Bronchial epithelial cell (primary cell): ENCODE measurements around the gene DALRD3. TPM values are rescaled to one million over a fixed set of nuclear protein-coding genes. Genes with fewer than 3 reads are reported as not detected.

Source experiments
- DNase-seq: peaks from one replicate; pipeline ENCODE4 v3.0.0-alpha.2; 2010; ENCODE audit warnings: low read depth
- FAIRE-seq: peaks from 2 replicates; lab custom pipeline; 2011; peaks lifted over from hg19 to GRCh38; lab: Jason Lieb, UNC
- H3K27me3 ChIP-seq: 2 replicates; pipeline ENCODE4 v1.5.1; 2011; ENCODE audit warnings: low read length; ENCODE audit not compliant: control insufficient read depth, insufficient read depth
- H3K36me3 ChIP-seq: 2 replicates; pipeline ENCODE4 v1.5.1; 2011; ENCODE audit warnings: low read length; ENCODE audit not compliant: control insufficient read depth, insufficient read depth
- H3K4me3 ChIP-seq: 2 replicates; pipeline ENCODE4 v1.5.1; 2011; ENCODE audit warnings: mild to moderate bottlenecking, low read depth, low read length, control low read depth
- total RNA-seq: library from RNA; depleted of rRNA; stranded (reverse); fragments of >200 nt; gene quantifications from 2 replicates; pipeline ENCODE4 v1.2.1, GENCODE V29; 2014
- TF ChIP-seq, protein P1 (sequence below): IDR thresholded peaks from 2 replicates; pipeline ENCODE4 v1.5.1; 2011; ENCODE audit warnings: mild to moderate bottlenecking, moderate library complexity, low read length, control low read depth, inconsistent platforms; ENCODE audit not compliant: insufficient read depth, severe bottlenecking

DALRD3 gene
- total RNA-seq, 1 donor from 2014 or later, result 44.0 TPM

DNA sequence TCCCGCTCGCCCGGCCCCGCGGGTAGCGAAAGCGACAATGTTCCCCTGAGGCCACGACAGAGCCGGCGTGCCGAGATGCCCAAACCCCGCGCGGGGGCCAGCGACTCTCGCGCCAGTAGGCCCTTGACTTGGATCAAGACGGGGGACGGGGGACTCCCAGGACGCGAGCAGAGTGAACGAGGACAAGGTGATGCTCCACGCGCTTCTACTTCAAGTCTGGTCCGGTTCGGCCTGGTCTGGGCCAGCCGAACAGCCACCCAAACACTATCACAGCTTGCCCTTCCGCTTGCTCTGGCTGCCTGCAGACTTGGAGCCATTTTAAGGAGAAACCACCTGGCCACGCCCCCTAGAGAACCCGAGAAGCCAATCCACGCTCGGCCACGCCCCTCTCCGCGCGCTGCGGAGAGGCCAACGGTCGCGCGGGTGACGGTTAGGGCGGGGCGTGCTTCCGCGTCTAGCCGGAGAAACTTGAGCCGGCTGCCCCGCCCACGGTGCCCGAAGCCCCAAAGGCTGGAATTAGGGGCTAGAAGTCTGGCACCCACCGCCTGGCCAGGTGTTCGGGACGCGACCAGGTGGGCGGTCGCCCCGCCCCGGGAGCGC, 2.9 kb upstream of the DALRD3 start:
- no peak for FAIRE-seq

DNA sequence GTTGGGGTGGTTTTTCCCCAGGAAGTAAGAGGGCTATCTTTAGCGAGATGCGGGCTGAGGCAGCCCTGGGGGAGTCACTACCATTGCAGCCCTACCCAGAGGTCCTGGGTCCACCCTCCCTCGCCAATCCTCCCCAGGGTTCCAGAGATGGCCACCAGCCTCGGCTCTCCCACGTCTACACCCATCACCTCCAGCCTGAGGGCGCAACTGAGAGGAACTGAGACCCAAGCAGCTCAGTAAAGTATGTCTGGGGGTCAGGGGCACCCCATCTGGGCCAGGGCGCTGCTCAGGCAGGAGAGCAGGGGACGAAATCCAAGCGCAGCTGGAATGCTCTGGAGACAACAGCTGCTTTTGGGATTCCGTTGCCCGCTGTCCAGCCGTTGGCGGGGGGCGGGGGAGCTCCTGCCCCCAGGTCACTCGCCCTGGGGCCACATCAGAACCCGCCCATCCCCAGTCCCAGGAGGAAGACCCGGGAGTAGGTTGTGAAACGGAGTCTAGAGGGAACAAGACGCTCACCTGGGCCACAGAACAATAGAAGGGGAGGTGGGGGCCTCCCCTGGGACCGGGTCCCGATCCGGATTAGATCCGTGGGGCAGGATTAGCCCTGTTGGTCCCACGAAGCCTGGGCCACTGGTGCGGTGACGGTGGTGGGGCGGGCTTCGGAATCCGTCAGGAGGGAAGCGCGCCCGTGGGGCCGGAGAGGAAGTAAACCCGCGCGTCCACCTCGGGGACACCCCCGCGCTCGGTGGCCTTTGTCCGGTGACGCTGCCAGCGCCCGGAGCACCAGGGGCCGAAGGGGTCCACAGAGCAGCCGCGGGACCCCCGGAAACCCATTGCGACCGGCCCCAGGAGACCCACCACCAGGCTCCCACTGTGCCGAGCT, 2.2 kb upstream of the DALRD3 start:
- Histone ChIP-seq H3K36me3 (peaks cover 22% of the 10 kb centered on the region), H3K4me3 (peak overlapping the region; percentile 93), H3K27me3 (no peaks in the 10 kb centered on the region)
- TF ChIP-seq, protein P1, sequence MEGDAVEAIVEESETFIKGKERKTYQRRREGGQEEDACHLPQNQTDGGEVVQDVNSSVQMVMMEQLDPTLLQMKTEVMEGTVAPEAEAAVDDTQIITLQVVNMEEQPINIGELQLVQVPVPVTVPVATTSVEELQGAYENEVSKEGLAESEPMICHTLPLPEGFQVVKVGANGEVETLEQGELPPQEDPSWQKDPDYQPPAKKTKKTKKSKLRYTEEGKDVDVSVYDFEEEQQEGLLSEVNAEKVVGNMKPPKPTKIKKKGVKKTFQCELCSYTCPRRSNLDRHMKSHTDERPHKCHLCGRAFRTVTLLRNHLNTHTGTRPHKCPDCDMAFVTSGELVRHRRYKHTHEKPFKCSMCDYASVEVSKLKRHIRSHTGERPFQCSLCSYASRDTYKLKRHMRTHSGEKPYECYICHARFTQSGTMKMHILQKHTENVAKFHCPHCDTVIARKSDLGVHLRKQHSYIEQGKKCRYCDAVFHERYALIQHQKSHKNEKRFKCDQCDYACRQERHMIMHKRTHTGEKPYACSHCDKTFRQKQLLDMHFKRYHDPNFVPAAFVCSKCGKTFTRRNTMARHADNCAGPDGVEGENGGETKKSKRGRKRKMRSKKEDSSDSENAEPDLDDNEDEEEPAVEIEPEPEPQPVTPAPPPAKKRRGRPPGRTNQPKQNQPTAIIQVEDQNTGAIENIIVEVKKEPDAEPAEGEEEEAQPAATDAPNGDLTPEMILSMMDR, result no peak
- FAIRE-seq, result no peak
- DNase-seq, result no peak

More for the DNA sequence above, 2.9 kb upstream of the DALRD3 start:
- H3K36me3 ChIP-seq, result peaks cover 26% of the 10 kb centered on the region
- H3K27me3 ChIP-seq, result no peaks in the 10 kb centered on the region
- peak overlapping the region; percentile 93 for H3K4me3 ChIP-seq
- DNase-seq, result peak; percentile 90
- TF ChIP-seq, protein P1, result no peak

DNA sequence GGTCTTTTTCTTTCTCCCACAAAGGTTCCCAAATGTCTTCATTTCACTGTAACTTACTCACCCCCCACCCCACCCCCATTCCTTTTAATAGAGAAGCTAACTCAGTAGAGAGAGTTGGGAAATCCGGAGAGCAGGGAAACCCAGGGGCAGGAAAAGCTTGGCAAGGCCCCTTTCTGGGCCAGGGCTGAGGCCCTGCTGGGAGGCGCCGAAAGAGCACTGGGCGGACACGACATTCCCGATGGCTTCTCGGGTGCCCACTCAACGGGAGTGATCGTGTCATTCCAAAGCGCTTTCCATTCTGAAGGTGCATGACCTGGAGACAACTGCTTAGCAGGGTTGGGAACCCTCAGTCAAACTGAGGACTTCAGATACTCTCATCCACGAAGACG, 1.6 kb upstream of the DALRD3 start:
- no peak for DNase-seq
- TF ChIP-seq, protein P1, result no peak
- peaks cover 21% of the 10 kb centered on the region for H3K36me3 ChIP-seq
- H3K4me3 ChIP-seq, result peak overlapping the region; percentile 93
- FAIRE-seq, result no peak
- no peaks in the 10 kb centered on the region for H3K27me3 ChIP-seq

DNA sequence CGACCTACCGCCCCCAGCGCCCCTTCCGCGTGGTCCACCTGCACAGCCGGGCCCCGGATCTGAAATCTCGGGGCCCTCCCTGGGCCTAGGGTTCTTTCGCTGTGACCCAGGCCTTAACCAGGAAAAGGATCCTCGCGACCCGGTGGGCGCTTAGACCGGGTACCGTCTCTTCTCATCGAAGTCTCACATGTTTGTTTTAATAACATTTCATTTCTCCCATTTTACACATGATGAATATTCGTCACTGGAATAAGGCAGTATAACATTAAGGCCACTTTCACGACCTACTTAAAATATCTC, 277 bp upstream of the DALRD3 start:
- Histone ChIP-seq H3K27me3 (no peaks in the 10 kb centered on the region), H3K4me3 (peak overlapping the region; percentile 79), H3K36me3 (peaks cover 25% of the 10 kb centered on the region)
- FAIRE-seq (no peak), DNase-seq (no peak)
- TF ChIP-seq, protein P1, result no peak

DNA sequence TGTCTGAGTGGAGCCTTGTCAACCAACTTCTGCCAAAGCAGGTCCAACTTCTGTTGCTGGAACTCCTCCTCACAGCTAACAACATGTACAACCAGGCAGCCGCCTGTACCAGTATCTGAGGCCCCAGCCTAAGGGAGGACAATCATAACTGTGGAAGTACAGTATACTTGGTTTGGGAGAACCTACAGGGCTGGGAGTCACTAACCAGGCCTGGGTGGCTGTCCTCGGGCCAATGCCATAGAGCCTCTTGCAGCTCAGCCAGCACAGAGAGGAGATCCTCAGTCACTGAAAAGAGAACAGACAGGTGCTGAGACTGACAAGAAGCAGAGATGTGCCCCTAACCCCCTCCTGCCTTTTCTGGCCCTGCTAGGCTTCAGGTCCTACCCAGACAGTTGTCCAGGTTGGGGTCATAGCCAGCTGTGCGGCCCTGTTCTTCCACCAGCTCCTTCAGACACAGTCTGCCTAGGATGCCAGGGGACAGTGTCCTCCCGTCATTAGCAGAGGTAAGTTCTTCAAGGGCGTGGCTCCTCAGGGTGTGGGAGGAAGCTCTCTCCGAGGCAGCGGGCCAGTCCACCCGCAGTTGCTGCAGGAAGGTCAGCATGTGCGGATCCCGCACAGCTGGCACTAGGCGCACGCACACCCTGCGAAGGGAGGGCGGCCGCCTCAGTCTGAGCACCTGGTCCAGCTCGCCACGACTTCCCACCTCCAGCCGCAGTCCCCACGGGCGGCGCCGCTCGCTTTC, 980 bp downstream of the DALRD3 start:
- FAIRE-seq (no peak), DNase-seq (no peak)
- Histone ChIP-seq H3K4me3 (peak overlapping the region; percentile 79), H3K36me3 (peaks cover 23% of the 10 kb centered on the region), H3K27me3 (no peaks in the 10 kb centered on the region)
- TF ChIP-seq, protein P1, result no peak
